A673 (cell line): ENCODE data around the gene CLEC20A.

Experiments used
- EZH2 ChIP-seq: fragments of 200-600 bp; sonication (generic); IDR thresholded peaks from 2 replicates; pipeline ENCODE4 v1.6.1; 2017; ENCODE audit warnings: borderline replicate concordance, low read depth, mild to moderate bottlenecking, mixed read lengths, antibody characterized with exemption, low read length; ENCODE audit not compliant: poor library complexity, severe bottlenecking
- TF ChIP-seq, protein P1 (sequence below): fragments of 300-800, 200-600 bp; sonication (generic); conservative IDR thresholded peaks from 2 replicates; pipeline ENCODE4 v1.5.1; 2017; ENCODE audit warnings: low read depth, mild to moderate bottlenecking, antibody characterized with exemption, low read length, moderate library complexity, mixed read lengths

DNA sequence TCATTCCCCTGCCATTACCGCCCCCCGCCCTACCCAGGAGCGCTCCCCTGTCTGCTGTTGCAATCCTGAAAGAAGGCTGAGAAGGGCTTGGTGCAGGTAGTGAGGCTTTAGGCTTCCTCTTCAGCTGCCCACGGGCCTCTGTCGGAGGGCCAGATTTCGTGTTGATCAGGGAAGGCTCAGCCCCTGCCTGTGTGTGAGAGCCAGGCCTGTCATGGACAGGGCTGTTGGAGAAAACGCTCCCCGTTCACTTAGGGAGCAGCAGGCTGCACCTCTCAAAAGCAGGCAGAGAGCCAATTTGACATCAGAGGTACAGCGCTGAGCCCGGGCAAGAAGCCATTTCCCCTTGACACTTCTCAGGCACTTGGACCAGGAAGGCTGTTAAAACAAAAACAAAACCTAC is 35.1 kb upstream of the CLEC20A start:
- TF ChIP-seq, protein P1, sequence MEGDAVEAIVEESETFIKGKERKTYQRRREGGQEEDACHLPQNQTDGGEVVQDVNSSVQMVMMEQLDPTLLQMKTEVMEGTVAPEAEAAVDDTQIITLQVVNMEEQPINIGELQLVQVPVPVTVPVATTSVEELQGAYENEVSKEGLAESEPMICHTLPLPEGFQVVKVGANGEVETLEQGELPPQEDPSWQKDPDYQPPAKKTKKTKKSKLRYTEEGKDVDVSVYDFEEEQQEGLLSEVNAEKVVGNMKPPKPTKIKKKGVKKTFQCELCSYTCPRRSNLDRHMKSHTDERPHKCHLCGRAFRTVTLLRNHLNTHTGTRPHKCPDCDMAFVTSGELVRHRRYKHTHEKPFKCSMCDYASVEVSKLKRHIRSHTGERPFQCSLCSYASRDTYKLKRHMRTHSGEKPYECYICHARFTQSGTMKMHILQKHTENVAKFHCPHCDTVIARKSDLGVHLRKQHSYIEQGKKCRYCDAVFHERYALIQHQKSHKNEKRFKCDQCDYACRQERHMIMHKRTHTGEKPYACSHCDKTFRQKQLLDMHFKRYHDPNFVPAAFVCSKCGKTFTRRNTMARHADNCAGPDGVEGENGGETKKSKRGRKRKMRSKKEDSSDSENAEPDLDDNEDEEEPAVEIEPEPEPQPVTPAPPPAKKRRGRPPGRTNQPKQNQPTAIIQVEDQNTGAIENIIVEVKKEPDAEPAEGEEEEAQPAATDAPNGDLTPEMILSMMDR = no peak
- TF ChIP-seq EZH2 = no peak
